Activated CD4-positive, alpha-beta T cell treated with anti-CD3 and anti-CD28 coated beads for 4 hours (primary cell): ENCODE results near the gene SRRT.

Experiments used
- DNase-seq, 2 donors: peaks; one replicate each; pipeline ENCODE4 v3.0.0-alpha.2; 2020

SRRT gene, protein sequence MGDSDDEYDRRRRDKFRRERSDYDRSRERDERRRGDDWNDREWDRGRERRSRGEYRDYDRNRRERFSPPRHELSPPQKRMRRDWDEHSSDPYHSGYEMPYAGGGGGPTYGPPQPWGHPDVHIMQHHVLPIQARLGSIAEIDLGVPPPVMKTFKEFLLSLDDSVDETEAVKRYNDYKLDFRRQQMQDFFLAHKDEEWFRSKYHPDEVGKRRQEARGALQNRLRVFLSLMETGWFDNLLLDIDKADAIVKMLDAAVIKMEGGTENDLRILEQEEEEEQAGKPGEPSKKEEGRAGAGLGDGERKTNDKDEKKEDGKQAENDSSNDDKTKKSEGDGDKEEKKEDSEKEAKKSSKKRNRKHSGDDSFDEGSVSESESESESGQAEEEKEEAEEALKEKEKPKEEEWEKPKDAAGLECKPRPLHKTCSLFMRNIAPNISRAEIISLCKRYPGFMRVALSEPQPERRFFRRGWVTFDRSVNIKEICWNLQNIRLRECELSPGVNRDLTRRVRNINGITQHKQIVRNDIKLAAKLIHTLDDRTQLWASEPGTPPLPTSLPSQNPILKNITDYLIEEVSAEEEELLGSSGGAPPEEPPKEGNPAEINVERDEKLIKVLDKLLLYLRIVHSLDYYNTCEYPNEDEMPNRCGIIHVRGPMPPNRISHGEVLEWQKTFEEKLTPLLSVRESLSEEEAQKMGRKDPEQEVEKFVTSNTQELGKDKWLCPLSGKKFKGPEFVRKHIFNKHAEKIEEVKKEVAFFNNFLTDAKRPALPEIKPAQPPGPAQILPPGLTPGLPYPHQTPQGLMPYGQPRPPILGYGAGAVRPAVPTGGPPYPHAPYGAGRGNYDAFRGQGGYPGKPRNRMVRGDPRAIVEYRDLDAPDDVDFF

GRCh38 chr7:100874577-100875355, at the start of gene SRRT:
Gene SRRT, plus strand, starts transcription at chr7:100875103. Its CDS starts 488 bp downstream, at chr7:100875591.
- DNase-seq: peak; percentile 99

- DNase-seq: no peak
These were observed 49.7 kb upstream of the SRRT start for GRCh38 chr7:100825215-100825671.

GRCh38 chr7:100825751-100826513, 49.0 kb upstream of the SRRT start:
- no peak for DNase-seq

DNA sequence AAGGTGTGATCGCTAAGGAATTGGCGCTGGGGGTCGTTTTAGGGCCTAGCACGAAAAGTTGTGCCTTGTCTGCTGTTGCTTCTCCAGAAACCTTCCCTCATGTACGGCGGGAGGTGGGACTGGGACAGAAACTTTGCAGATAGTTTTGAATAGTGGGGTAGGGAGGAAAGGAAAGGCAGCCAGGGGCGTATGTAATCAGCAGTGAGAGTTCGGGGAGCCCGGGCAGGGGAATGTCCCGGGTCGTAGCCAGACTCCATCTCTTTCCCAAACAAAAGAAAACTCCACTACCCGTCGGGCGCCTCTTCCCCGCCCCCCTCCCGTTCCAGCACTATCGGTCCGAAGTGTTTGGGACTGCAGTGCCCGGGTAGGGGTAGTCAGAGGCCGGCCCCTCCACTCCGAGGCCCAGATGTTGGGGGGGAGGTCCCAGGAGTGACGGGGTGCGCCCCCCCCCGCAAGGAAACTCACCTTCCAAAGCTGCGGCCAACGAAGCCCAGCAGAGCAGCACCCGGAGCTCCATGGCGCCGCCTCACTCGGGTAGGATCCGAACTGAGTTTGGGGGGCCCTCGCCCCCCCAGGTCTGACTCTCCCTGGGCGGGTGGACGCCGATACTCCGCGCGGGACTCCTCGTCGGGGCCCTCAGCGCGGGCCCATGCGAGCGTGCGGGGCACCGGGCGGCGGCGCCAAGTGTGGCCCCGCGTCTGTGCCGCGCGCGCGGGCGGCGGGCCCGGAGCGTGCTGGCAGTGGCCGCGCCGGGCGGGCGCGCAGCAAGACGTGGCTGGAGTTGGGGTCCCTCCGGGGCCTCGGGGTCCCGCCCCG, 48.2 kb upstream of the SRRT start:
- no peak for DNase-seq

DNA sequence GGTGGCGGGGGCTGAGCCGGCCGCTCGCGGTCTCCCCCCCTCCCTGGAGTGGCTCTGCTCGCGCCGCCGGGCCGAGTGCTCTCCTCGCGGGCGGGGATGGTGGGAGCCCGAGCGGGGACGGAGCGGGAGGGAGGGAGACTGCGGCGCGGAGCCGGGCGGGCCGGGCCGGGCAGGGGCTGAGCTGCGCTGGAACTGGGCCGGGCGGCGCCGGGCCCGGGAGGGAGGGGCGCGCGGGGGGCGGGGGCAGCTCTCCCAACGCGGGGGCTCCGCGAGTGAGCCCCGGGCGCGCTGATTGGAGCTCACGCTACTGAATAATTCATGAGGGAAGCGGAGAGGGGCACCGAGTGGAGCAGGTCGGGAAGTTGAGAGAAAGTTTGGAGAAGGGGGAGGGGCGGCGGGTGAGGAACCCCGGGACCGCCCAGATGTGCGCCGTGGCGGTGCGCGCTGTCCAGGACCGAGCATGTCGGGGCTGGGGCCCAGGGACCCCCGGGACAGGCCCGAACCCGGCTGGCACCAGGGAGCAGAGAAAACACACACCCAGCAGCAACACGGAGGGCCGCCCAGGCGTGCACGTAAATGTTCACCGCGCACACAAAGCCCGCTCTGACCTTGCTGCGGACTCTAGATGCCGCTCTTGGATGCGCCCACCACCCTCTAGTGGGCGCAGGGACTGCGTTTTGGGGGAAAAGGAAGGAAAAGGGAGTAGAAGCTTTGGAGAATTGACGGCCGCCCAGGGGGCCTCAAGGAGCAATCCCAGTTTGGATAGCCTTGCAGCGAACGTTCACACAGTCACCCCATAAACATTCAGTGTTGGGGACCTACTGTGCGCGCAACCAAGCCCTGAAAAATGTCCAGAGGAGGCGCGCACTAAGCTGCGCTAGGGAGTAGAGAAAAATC, 47.3 kb upstream of the SRRT start, which contains the start of gene EPHB4:
Gene EPHB4 (minus strand): TSS at position 194 of the 897 bp plus-strand sequence. CDS start 493 bp downstream, outside the sequence.
- no peak for DNase-seq

GRCh38 chr7:100829150-100829716, 45.7 kb upstream of the SRRT start:
- no peak for DNase-seq

GRCh38 chr7:100830396-100830795, 44.5 kb upstream of the SRRT start:
- no peak for DNase-seq

- DNase-seq: no peak
These were observed 42.6 kb upstream of the SRRT start for GRCh38 chr7:100832281-100832633.

DNA sequence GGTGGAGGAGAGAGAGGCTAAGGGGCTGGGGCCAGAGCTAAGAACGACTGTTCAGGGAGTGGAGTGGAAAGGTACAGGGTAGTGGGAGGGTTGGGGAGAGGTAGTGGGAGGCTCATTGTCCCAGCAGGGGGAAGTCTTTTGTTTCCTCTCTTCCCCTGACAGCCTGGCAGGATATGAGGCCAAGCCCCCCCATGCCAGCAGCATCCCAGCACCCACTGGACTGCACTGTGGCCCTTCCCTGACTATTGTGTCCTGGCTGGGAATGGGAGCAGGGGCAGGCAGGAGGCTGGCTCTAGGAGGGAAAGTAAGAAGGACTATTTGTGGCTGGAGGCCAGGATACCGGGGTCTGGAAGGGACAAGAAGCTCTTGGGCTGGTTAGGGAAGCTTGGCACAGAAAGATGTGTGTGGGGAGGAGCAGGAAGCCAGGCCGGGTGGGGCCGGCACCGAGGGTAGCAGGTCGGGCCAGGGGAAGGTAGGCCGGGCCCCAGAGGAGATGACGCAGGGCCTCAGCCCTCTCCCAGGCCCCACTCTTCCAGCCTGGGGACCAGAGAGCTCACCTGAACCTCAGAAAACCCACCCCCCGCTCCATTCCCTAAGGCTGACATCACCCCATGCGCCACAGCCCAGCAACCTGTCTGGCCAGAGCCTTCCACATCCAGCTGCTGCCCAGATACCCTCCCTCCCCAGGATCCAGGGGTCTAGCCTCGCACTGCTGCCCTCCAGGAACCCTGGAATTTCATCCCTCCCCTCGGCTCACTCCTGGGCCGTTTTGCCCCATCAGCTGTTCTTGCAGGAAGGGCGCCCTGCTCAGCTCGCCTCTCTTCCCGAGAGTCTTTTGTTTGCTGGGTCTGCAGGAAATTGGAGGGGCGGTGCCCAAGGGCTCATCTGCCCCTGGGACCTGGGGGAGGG, 38.7 kb upstream of the SRRT start:
- no peak for DNase-seq

DNA sequence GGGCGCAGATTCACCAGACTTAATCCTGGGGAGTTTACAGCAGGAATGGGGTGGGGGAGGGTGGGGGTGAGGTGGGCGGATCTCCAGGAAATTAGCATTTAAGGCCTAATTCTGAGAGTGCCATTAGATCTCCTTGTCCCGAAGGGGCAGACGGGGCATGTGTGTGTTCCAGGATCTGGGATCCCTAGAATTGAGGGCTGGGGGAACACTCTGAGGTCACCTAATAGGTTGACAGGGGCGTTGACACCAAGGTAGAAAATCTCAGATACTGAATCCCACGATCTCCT, 38.1 kb upstream of the SRRT start:
- DNase-seq: no peak

- peak; percentile 76 to 81 for DNase-seq
These were observed 37.6 kb upstream of the SRRT start for GRCh38 chr7:100837099-100837836.

GRCh38 chr7:100839361-100839760, 35.5 kb upstream of the SRRT start:
- DNase-seq: no peak

DNA sequence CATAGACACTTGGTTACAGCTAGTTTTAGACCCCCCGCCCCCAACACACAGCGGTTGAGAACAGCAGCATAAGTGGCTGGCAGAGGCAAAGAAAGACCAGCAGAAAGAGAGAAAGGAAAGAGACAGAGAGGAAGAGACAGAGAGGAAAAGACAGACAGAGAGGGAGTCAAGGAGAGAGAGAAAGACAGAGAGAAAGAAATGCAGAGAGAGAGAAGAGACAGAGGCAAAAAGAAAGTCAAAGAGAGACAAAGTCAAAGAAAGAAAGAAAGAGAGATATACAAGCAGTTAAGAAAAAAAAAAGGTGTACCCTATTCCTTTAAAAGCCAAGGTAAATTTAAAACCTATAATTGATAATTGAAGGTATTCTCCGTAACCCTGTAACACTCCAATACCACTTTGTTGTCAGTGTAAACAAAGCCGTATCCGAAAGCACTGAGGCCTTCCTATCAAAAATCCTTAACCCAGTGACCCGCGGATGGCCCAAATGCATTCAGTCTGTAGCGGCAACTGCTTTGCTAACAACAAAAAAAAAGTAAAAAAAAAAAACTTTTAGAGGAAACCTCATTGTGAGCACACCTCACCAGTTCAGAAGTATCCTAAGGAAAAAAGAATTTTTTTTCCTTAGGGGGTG, 34.3 kb upstream of the SRRT start:
- no peak for DNase-seq

DNA sequence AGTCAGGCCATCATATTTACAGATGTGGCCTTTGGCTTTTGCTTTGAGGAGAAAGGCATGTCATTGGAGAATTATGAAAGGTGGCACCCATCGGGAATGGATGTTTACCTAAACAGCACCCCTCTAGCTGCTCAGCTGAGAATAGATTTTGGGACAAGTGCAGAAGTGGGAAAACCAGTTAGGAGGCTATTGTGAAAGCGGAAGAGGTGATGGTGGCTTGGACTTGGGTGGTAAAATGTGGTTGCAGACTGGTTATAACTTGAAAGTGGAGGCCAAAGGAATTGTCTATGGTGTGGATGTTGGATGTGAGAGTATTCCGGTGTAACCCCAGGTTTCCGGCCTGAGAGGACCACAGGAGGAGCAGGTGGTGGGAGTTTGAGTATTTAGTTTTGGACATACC, 27.5 kb upstream of the SRRT start:
- DNase-seq: no peak

- peak; percentile 81 to 84 for DNase-seq
These were observed 22.6 kb upstream of the SRRT start, which contains the start of gene SLC12A9 for GRCh38 chr7:100852048-100852872. Gene SLC12A9, plus strand, starts transcription at chr7:100852713. Its CDS starts 1,485 bp downstream, at chr7:100854198.

DNA sequence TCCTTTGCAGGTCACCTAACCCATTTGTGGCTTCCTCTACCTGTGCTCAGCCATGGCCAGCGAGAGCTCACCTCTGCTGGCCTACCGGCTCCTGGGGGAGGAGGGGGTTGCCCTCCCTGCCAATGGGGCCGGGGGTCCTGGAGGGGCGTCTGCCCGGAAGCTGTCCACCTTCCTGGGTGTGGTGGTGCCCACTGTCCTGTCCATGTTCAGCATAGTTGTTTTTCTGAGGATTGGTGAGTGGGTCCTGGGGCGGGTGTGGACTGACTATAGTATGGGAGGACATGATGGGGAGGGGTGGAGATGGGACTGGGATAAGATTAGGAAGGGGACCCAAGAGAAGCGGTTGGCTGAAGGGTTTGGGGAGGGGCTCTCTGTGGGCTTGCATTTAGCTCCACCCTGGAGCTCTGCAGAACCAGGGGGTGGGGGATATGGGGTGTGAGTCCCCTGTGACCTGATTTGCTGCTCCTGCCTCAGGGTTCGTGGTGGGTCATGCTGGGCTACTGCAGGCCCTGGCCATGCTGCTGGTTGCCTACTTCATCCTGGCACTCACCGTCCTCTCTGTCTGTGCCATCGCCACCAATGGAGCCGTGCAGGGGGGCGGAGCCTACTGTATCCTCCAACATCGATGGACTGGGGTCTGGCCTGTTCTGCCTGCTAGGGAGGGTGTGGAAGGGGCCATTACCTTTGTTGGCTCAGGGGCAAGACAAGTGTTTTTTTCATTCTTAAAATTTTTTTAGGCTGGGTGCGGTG, 20.6 kb upstream of the SRRT start:
- no peak for DNase-seq
